ENCODE measurements around the gene FTO. TPM values are rescaled to one million over a fixed set of nuclear protein-coding genes. Genes with fewer than 3 reads are reported as not detected.

FTO gene
- total RNA-seq, 1 donor from 2014 or later: 79.2 TPM

GRCh38 chr16:53782148-53782547 lies 78.2 kb downstream of the FTO start:
- no peak for DNase-seq (ENCODE audit: low spot score)

DNA sequence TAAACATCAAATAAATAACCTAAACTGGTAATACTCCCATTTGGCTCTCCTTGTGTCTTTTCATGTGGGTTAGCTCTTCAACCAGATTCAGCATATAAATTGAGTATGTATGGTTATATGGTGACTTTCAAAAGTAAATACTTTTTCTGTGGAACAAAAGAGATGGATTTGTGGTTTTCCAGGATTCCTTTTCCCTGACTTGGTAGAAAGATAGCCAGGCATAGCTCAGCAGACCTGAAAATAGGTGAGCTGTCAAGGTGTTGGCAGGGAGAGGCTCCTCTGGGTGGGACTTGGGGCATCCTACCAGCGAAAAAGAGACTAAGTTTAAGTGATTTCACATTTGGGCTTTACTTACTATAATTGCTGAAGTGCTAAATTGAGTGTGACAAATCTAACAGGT lies 80.3 kb downstream of the FTO start:
- DNase-seq (ENCODE audit: low spot score): no peak

DNA sequence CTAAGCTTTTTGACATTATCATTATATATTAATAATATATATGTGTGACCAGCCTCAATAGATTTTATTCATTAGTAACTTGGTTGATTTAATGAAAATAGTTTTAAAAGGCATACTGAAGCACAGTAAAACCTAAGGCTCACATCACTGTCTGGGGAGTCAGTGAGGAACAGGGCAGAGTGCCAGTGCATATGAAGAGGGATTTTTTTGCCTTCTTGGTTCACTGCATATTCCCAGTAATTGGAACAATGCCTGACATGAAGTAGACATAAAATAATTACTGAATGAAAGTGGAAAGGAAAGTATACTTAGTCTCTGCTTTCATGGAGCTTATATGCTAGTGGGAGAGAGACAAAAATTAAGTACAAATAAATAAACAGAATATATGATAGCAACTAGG lies 81.1 kb downstream of the FTO start:
- no peak for DNase-seq (ENCODE audit: low spot score)

- no peak for DNase-seq (ENCODE audit: low spot score)
Measured at GRCh38 chr16:53785916-53786315, 82.0 kb downstream of the FTO start.

GRCh38 chr16:53787423-53787822 lies 83.5 kb downstream of the FTO start:
- no peak for DNase-seq (ENCODE audit: low spot score)

DNA sequence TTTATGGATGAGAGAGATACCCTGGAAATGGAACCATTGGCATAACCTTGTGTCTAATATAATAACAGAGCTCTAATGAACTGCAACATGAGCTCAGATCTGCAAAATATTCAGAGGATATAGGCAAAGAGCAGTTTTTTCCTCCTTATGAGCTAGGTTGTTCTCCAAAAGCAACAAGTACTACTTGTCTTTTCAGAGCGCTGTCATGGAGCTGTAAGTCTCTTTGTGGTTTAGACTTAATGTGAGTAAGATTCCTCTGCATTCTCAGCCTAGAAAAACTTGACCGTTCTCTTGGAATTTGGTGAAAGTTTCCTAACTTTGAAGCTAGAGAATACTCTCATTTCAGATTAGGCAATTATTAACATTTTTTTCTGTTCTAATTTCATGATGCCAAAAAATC lies 85.2 kb downstream of the FTO start:
- DNase-seq (ENCODE audit: low spot score): no peak

- no peak for DNase-seq (ENCODE audit: low spot score)
Measured at GRCh38 chr16:53792161-53792951, 88.4 kb downstream of the FTO start.

- no peak for DNase-seq (ENCODE audit: low spot score)
Measured at GRCh38 chr16:53803451-53803850, 99.5 kb downstream of the FTO start.

DNA sequence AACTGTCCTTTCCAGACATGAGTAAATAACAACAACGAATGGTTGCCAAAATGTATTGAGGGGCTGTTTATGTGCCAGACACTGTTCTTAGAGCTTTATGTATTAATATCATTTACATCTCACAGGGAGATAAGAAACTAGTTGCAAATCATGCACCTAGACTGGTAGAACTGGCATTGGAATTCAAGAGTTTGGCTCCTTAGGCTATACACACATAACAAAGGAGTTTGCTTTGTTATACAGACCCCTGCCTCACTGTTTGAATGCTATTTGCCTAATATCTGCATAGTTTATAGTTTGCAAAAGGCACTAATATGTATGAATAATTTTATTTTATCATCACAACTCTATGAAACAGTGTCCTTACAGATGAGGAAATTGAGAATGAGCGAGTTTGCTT lies 100.0 kb downstream of the FTO start:
- DNase-seq (ENCODE audit: low spot score): no peak

DNA sequence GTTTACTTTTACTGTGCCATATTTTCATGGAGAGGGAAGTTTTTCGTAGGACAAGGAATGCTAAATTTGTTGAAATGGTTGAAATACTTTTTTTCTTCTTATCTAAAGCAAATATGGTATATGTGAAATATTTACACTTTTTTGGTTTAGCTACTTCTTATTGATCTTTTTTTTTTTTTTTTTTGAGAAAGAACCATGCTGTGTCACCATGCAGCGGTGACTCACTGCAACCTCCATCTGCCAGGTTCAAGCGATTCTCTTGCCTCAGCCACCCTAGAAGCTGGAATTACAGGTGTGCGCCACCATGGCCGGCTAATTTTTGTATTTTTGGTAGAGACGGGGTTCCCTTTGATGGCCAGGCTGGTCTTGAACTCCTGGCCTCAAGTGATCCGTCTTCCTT lies 100.5 kb downstream of the FTO start:
- no peak for DNase-seq (ENCODE audit: low spot score)

DNA sequence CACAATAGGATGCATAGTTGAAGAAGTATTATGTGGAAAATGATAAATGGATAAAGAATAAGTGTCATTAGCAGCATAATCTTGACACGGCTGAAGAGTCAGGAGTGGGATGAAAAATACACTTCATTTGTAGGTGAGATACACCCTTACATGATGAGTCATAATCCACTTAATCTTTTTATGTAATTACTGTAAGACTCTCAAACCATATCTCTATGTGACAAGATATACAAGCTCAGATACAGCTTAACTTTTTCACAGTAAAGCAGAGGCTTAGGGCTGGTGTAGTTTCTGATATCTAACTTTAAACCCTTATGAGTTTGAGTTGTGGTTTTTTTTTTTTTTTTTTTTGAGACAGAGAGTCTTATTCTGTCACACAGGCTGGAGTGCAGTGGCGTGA lies 101.2 kb downstream of the FTO start:
- DNase-seq (ENCODE audit: low spot score): no peak

GRCh38 chr16:53805752-53806151 lies 101.8 kb downstream of the FTO start:
- DNase-seq (ENCODE audit: low spot score): no peak

- DNase-seq (ENCODE audit: low spot score): no peak
Measured at GRCh38 chr16:53809088-53809932, 105.4 kb downstream of the FTO start.

GRCh38 chr16:53812914-53813313 lies 109.0 kb downstream of the FTO start:
- DNase-seq (ENCODE audit: low spot score): no peak

GRCh38 chr16:53814801-53815200 lies 110.8 kb downstream of the FTO start:
- DNase-seq (ENCODE audit: low spot score): no peak

- no peak for DNase-seq (ENCODE audit: low spot score)
Measured at GRCh38 chr16:53816211-53816836, 112.4 kb downstream of the FTO start.

DNA sequence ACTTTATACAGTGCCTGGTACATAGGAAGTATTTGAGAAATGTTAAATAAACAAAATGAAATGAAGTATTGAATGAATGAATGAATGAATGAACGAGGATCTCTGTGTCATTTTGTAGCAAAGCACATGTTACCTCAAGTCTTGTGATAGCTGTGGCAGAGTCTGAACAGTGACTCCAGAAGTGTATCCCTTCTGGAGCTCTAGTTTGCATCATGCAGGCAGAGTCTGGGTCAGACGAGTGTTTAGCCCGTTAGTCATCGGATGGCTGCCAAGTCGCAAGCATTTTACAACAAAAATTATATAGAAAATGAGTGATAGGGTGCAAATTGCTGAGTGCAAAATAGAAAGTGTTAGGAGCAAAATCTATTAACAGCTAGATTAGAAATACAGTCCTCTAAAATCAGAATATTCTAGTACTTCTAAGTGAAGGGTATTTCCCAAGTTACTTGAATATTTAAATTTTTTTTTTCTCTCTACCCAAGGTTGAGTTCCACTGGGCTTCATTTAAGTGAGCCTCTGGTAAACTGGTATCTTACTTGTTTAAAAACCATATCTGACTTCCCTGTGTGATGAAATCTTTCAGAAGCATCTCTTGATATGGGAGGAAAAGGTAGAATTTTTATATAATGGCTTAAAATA lies 113.3 kb downstream of the FTO start:
- no peak for DNase-seq (ENCODE audit: low spot score)

DNA sequence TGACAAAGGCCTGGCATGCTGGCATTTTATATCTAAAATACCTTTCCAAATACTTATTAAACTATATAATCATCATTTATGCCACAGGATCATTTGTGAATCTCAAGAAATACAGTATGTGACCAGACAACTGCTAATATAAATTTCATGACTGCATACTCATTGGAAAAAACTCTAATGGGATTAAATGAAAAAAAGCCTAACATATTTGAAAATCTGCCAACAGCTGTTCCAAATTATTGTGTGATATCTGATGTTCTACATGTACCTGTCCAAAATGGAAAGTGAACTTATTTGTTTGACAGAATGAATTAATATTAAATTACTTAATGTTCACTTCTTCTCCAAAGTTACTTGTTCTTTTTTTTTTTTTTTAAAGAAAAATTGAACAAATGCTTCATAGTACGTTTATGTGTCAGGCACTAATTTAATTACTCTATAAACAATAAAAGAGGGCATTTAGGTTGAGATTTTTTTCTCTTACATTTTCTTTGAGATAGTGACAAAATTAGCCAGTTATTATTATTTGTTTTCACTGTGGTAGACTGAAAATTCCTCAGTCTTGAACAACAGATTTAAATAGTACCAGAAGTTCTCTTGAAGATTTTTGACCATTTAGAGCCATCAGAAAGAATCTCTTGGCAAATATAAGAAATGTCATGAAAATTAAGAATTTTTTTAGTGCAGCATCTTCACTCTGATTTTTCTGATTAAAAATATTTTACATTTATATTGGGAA lies 114.0 kb downstream of the FTO start:
- no peak for DNase-seq (ENCODE audit: low spot score)

DNA sequence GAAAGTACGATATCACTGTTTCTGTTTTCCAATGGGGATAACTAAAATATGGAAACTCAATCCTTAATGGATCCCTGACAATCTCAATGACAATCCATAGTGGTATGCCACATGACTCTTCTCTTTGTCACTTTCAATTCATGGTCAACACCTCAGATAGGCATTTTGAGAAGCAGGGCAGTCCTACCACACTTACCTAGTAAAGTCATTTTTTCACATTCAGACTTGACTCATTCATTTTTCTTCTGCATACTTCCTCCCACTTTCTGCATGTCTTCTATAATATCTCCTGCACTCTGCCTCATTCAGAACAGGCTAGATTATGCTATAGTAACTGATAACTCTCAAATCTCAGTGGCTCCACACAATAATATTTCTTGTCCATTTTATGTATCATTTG lies 117.5 kb downstream of the FTO start:
- DNase-seq (ENCODE audit: low spot score): no peak

DNA sequence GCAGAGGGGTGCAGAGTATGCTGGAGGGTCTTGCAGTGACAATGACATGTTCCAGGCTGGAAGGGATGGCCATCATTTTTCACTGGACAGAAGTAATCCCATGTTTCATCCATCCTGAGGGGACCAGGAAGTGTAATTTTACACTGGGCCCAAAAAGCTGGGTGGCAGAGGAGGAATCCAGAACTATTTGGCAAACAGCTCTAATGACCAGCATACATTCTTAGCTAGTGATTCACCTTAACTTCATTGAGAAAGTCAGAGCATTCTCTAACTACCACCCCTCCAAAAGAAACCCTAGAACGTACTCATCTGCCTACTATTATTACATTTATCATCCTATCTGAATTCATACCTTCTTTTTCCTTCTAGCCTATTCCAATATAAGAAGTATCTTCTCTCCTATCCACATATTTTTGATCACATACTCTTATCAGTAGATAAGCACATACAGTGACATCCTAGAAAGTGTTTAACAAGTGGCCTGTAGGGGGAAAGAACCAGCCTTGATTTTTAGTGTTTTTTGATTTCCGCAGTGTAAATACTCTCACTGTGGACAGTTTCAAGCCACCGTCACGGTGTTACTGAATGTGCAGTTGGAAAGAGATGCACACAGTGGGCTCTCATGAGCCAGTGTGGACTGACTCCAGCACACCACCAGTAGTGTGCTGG lies 118.1 kb downstream of the FTO start:
- no peak for DNase-seq (ENCODE audit: low spot score)

GRCh38 chr16:53822936-53823529 lies 119.1 kb downstream of the FTO start:
- DNase-seq (ENCODE audit: low spot score): no peak

Data from mucosa of gallbladder (tissue), 1 donor.